H1 (cell line): ENCODE data around the gene CENPO. TPM values are rescaled to one million over a fixed set of nuclear protein-coding genes. Genes with fewer than 3 reads are reported as not detected.

Experiments used
- CREB1 ChIP-seq: IDR thresholded peaks from 2 replicates; pipeline ENCODE4 v1.6.1; 2012; ENCODE audit warnings: inconsistent platforms
- CTCF ChIP-seq, 3 experiments: IDR thresholded peaks; 1 replicate in 2 of 3; 2 replicates in 1 of 3; pipeline versions ENCODE4 v1.5.1 to v1.6.1; 2011; ENCODE audit warnings: low read length in 3 of 3, mild to moderate bottlenecking in 3 of 3, inconsistent platforms in 2 of 3, low read depth in 1 of 3, moderate library complexity in 1 of 3; ENCODE audit not compliant: insufficient read depth in 1 of 3; ENCODE audit errors: control extremely low read depth in 1 of 3
- GABPA ChIP-seq: IDR thresholded peaks from 2 replicates; pipeline ENCODE4 v1.6.1; 2011; ENCODE audit warnings: mild to moderate bottlenecking, low read length, moderate library complexity, borderline replicate concordance; ENCODE audit not compliant: insufficient read depth
- JUN ChIP-seq: IDR thresholded peaks from 2 replicates; pipeline ENCODE4 v1.6.1; 2011; ENCODE audit warnings: low read depth, mild to moderate bottlenecking, improper control_type of control experiment, low read length
- NRF1 ChIP-seq: IDR thresholded peaks from 2 replicates; pipeline ENCODE4 v1.6.1; 2011; ENCODE audit warnings: mild to moderate bottlenecking, low read depth, low read length, improper control_type of control experiment
- PHF8 ChIP-seq: fragments of 200-600 bp; sonication (generic); conservative IDR thresholded peaks from 2 replicates; pipeline ENCODE4 v1.7.1; 2012; ENCODE audit warnings: low read depth, mild to moderate bottlenecking, inconsistent platforms, low read length, moderate library complexity
- POLR2A ChIP-seq, 2 experiments: IDR thresholded peaks; 1 replicate in 1 of 2; 2 replicates in 1 of 2; pipeline ENCODE4 v1.6.1; 2011; ENCODE audit warnings: low read depth in 2 of 2, low read length in 2 of 2, mild to moderate bottlenecking in 2 of 2; ENCODE audit errors: control extremely low read depth in 1 of 2
- SP2 ChIP-seq: IDR thresholded peaks from 2 replicates; pipeline ENCODE4 v1.6.1; 2012; ENCODE audit warnings: mild to moderate bottlenecking, low read length, inconsistent platforms
- YY1 ChIP-seq: IDR thresholded peaks from 2 replicates; pipeline ENCODE4 v1.6.1; 2011; ENCODE audit warnings: low read depth, mild to moderate bottlenecking, low read length
- polyA plus RNA-seq, 7 experiments: library from polyadenylated mRNA; depleted of rRNA in 3 of 7; stranded (reverse) in 5 of 7; unstranded in 2 of 7; fragments of >200 nt in 5 of 7; fragments of 200-250 nt in 2 of 7; gene quantifications; 1 replicate in 5 of 7; 2 replicates in 1 of 7; 4 replicates in 1 of 7; pipeline versions ENCODE4 v1.2.1 to v1.2.3, GENCODE V29; 2011 to 2013; ENCODE audit warnings: missing spikeins in 2 of 7, mixed read lengths in 2 of 7
- total RNA-seq: library from RNA; stranded (reverse); fragmentation: NEBNext Ultra II Directional; extraction: Animal tissue kit (Norgen Biotek cat#: 25700); gene quantifications from 2 replicates; pipeline ENCODE4 v1.2.1, GENCODE V29; 2021

Gene CENPO
- total and polyA plus RNA-seq, 2 of the 8 experiments (the other 6 are each of a cell fraction or from before 2014, with no cell fraction given), result 34.4 to 46.3 TPM

GRCh38 chr2:24832931-24833701, 39.9 kb downstream of the CENPO start (continued):
- TF ChIP-seq YY1 (no peak), CTCF (IDR thresholded peaks at IDR 0.05; ENCODE audit: control extremely low read depth in 1 of 3, insufficient read depth in 1 of 3, low read depth in 1 of 3, low read length in 3 of 3) (peak in 1 of 3 experiments; percentile 5; a peak in 1 of 4 replicates), POLR2A (IDR thresholded peaks at IDR 0.05; ENCODE audit: control extremely low read depth in 1 of 2, low read depth in 2 of 2, low read length in 2 of 2) (no peak), CREB1 (no peak), PHF8 (no peak), JUN (no peak), SP2 (no peak), NRF1 (no peak), GABPA (no peak)
